Measurements from ENCODE around the gene TNFRSF1A. TPM values are rescaled to one million over a fixed set of nuclear protein-coding genes. Genes with fewer than 3 reads are reported as not detected.

Gene TNFRSF1A
- total and polyA plus RNA-seq, 2 of the 13 experiments (the other 11 are each of a cell fraction or from before 2014, with no cell fraction given) = 41.5 to 61.2 TPM

GRCh38 chr12:6336079-6336888, 5.6 kb downstream of the TNFRSF1A start (continued):
- TF ChIP-seq ZUFSP (CRISPR knock-in tag; IDR thresholded peaks at IDR 0.05; ENCODE audit: borderline replicate concordance) (no peak), ZNF232 (CRISPR knock-in tag; IDR thresholded peaks at IDR 0.05; ENCODE audit: borderline replicate concordance) (no peak), ZNF569 (CRISPR knock-in tag; IDR thresholded peaks at IDR 0.05; ENCODE audit: borderline replicate concordance) (no peak), ZNF414 (CRISPR knock-in tag; IDR thresholded peaks at IDR 0.05) (0 out of 2 replicates have a peak, but pooled peaks have one; percentile 10), CBX5 (CRISPR knock-in tag; IDR thresholded peaks at IDR 0.05; ENCODE audit: borderline replicate concordance) (0 out of 2 replicates have a peak, but pooled peaks have one; percentile 7), RBM22 (optimal IDR thresholded peaks at IDR 0.05; ENCODE audit: low read length) (no peak), ZSCAN20 (CRISPR knock-in tag; IDR thresholded peaks at IDR 0.05; ENCODE audit: borderline replicate concordance) (no peak), ZIK1 (CRISPR knock-in tag; IDR thresholded peaks at IDR 0.05; ENCODE audit: borderline replicate concordance, low read depth) (no peak; the same call in 1 of the 2 replicates), ZNF570 (CRISPR knock-in tag; IDR thresholded peaks at IDR 0.05; ENCODE audit: borderline replicate concordance) (no peak), NFKB2 (CRISPR knock-in tag; IDR thresholded peaks at IDR 0.05; ENCODE audit: borderline replicate concordance) (no peak), TGIF2 (CRISPR knock-in tag; IDR thresholded peaks at IDR 0.05) (peak; percentile 84), DR1 (CRISPR knock-in tag; IDR thresholded peaks at IDR 0.05) (no peak), NR2F6 (IDR thresholded peaks at IDR 0.05) (peak; percentile 5; the same call in 1 of the 2 replicates), NR2F6 (CRISPR knock-in tag; IDR thresholded peaks at IDR 0.05) (no peak; the same call in 1 of the 2 replicates), KLF15 (CRISPR knock-in tag; IDR thresholded peaks at IDR 0.05; ENCODE audit: borderline replicate concordance) (no peak), ZNF562 (CRISPR knock-in tag; IDR thresholded peaks at IDR 0.05; ENCODE audit: borderline replicate concordance) (no peak), SAP130 (CRISPR knock-in tag; IDR thresholded peaks at IDR 0.05; ENCODE audit: low read depth) (peak; percentile 42), FOXO1 (CRISPR knock-in tag; IDR thresholded peaks at IDR 0.05) (no peak; the same call in 1 of the 2 replicates), CEBPG (CRISPR knock-in tag; IDR thresholded peaks at IDR 0.05) (no peak), ZNF556 (CRISPR knock-in tag; IDR thresholded peaks at IDR 0.05; ENCODE audit: borderline replicate concordance) (peak; percentile 82; the same call in 1 of the 2 replicates)
- TF ChIP-seq, protein P1, sequence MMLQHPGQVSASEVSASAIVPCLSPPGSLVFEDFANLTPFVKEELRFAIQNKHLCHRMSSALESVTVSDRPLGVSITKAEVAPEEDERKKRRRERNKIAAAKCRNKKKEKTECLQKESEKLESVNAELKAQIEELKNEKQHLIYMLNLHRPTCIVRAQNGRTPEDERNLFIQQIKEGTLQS (CRISPR knock-in tag; IDR thresholded peaks at IDR 0.05) = 0 out of 2 replicates have a peak, but pooled peaks have one; percentile 43
- TF ChIP-seq, protein P2, sequence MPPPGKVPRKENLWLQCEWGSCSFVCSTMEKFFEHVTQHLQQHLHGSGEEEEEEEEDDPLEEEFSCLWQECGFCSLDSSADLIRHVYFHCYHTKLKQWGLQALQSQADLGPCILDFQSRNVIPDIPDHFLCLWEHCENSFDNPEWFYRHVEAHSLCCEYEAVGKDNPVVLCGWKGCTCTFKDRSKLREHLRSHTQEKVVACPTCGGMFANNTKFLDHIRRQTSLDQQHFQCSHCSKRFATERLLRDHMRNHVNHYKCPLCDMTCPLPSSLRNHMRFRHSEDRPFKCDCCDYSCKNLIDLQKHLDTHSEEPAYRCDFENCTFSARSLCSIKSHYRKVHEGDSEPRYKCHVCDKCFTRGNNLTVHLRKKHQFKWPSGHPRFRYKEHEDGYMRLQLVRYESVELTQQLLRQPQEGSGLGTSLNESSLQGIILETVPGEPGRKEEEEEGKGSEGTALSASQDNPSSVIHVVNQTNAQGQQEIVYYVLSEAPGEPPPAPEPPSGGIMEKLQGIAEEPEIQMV (CRISPR knock-in tag; IDR thresholded peaks at IDR 0.05; ENCODE audit: low read depth) = peak; percentile 73; the same call in 1 of the 2 replicates
- TF ChIP-seq, protein P3, sequence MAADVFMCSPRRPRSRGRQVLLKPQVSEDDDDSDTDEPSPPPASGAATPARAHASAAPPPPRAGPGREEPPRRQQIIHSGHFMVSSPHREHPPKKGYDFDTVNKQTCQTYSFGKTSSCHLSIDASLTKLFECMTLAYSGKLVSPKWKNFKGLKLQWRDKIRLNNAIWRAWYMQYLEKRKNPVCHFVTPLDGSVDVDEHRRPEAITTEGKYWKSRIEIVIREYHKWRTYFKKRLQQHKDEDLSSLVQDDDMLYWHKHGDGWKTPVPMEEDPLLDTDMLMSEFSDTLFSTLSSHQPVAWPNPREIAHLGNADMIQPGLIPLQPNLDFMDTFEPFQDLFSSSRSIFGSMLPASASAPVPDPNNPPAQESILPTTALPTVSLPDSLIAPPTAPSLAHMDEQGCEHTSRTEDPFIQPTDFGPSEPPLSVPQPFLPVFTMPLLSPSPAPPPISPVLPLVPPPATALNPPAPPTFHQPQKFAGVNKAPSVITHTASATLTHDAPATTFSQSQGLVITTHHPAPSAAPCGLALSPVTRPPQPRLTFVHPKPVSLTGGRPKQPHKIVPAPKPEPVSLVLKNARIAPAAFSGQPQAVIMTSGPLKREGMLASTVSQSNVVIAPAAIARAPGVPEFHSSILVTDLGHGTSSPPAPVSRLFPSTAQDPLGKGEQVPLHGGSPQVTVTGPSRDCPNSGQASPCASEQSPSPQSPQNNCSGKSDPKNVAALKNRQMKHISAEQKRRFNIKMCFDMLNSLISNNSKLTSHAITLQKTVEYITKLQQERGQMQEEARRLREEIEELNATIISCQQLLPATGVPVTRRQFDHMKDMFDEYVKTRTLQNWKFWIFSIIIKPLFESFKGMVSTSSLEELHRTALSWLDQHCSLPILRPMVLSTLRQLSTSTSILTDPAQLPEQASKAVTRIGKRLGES (CRISPR knock-in tag; IDR thresholded peaks at IDR 0.05; ENCODE audit: borderline replicate concordance) = no peak
